Esophagus squamous epithelium (tissue), 5 donors: ENCODE data around the gene THRAP3. TPM values are rescaled to one million over a fixed set of nuclear protein-coding genes. Genes with fewer than 3 reads are reported as not detected.
"Not testable (repeated sequence)": the region's sequence is repeated elsewhere in the genome, so short reads cannot be mapped to it uniquely, and the experiment has no call there.

Experiments
- DNase-seq: peaks from one replicate; lab custom pipeline; 2025; lab: John Stamatoyannopoulos, UW
- H3K27ac ChIP-seq, 4 donors: fragments of 200-600 bp; sonication (generic); one replicate each; pipeline ENCODE4 v1.5.1; 2016 to 2019; ENCODE audit warnings: mild to moderate bottlenecking in 1 of 4
- H3K27me3 ChIP-seq, 4 donors: fragments of 200-600 bp; sonication (generic); 1 replicate in 3 of 4; 2 replicates in 1 of 4; pipeline versions ENCODE4 v1.5.1 to v1.6.0; 2017 to 2021; ENCODE audit warnings: antibody characterized with exemption in 1 of 4
- H3K36me3 ChIP-seq, 3 donors: fragments of 200-600 bp; sonication (generic); one replicate each; pipeline ENCODE4 v1.5.1; 2016 to 2019
- H3K4me1 ChIP-seq, 3 donors: fragments of 200-600 bp; sonication (generic); one replicate each; pipeline ENCODE4 v1.5.1; 2017 to 2019
- H3K4me3 ChIP-seq, 4 donors: fragments of 200-600 bp; sonication (generic); 1 replicate in 3 of 4; 2 replicates in 1 of 4; pipeline ENCODE4 v1.5.1; 2016 to 2019; ENCODE audit warnings: mild to moderate bottlenecking in 2 of 4, moderate library complexity in 1 of 4
- H3K9me3 ChIP-seq, 3 donors: fragments of 200-600 bp; sonication (generic); one replicate each; pipeline ENCODE4 v1.5.1; 2016 to 2019
- POLR2A ChIP-seq, 4 donors: fragments of 450-650 bp; IDR thresholded peaks; one replicate each; pipeline ENCODE4 v1.6.1; 2017; ENCODE audit warnings: antibody characterized with exemption in 4 of 4, mild to moderate bottlenecking in 4 of 4, moderate library complexity in 3 of 4
- WGBS, 2 donors: methylation state at CpG; one replicate each; pipeline ENCODE4 v1.1.5; 2018; 5-methylcytosine and 5-hydroxymethylcytosine counted together
- intact Hi-C: fragments of 100-400 bp; cut with DNase I; formaldehyde crosslinking; loops from one replicate; pipeline ENCODE4 v1.15.0; 2022
- total RNA-seq, 4 donors: library from RNA; depleted of rRNA; stranded (reverse); fragments of >200 nt; gene quantifications; one replicate each; pipeline ENCODE4 v1.1.0, GENCODE V29; 2016
- TF ChIP-seq, protein P1 (sequence below), 6 experiments: fragments of 450-650 bp in 4 of 6; fragments of 200-600 bp in 2 of 6; sonication (generic) in 2 of 6; IDR thresholded peaks; one replicate each; pipeline ENCODE4 v1.5.1; 2016 to 2019; ENCODE audit warnings: antibody characterized with exemption in 6 of 6, mild to moderate bottlenecking in 4 of 6, moderate library complexity in 4 of 6
- donor health status: DM: yes; HTN: yes; CAD: no.

THRAP3 gene
- total RNA-seq, 4 donors from 2014 or later = 56.5 to 83.5 (median 73.6) TPM

DNA sequence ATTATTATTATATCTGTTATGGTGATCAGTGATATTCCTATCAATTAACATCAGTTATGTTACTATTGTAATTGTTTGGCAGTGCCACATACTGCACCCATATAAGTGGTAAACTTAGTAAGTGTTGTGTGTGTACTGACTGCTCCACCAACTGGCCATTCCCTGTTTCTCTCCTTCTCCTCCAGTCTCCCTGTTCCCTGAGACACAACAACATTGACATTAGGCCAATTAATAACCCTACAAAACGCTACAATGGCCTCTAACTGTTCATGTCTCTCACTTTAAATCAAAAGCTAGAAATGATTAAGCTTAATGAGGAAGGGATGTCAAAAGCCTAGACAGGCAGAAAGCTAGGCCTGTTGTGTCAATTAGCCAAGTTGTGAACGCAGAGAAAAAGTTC lies 6.6 kb upstream of the THRAP3 start:
- intact Hi-C loops = no loop called here
- H3K27me3 ChIP-seq = no peaks in the 10 kb centered on the region
- no peak overlapping the region for H3K27ac ChIP-seq
- no peaks in the 10 kb centered on the region for H3K36me3 ChIP-seq
- TF ChIP-seq POLR2A (IDR thresholded peaks at IDR 0.05) = no peak
- TF ChIP-seq, protein P1, sequence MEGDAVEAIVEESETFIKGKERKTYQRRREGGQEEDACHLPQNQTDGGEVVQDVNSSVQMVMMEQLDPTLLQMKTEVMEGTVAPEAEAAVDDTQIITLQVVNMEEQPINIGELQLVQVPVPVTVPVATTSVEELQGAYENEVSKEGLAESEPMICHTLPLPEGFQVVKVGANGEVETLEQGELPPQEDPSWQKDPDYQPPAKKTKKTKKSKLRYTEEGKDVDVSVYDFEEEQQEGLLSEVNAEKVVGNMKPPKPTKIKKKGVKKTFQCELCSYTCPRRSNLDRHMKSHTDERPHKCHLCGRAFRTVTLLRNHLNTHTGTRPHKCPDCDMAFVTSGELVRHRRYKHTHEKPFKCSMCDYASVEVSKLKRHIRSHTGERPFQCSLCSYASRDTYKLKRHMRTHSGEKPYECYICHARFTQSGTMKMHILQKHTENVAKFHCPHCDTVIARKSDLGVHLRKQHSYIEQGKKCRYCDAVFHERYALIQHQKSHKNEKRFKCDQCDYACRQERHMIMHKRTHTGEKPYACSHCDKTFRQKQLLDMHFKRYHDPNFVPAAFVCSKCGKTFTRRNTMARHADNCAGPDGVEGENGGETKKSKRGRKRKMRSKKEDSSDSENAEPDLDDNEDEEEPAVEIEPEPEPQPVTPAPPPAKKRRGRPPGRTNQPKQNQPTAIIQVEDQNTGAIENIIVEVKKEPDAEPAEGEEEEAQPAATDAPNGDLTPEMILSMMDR (IDR thresholded peaks at IDR 0.05) = peak in 1 of 6 experiments; percentile 32
- peaks cover 0 to 7% (median under 1%) of the 10 kb centered on the region in 3 donors for H3K4me1 ChIP-seq
- WGBS, 2 donors = 54 to 57% methylated on average over 2 of the region's 2 CpGs
- H3K9me3 ChIP-seq = no peaks in the 10 kb centered on the region
- DNase-seq = no peak
- H3K4me3 ChIP-seq = no peak overlapping the region

DNA sequence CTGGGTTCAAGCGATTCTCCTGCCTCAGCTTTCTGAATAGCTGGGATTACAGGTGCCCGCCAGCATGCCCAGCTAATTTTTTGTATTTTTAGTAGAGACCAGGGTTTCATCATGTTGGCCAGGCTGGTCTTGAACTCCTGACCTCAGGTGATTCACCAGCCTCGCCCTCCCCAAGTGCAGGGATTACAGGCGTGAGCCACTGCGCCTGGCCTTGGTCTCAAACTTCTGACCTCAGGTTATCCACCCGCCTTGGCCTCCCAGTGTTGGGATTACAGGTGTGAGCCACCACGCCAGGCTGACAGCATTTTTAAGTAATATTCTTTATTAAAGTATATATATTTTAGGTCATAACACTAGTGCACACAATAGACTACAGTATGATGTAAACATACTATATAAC lies 2.3 kb upstream of the THRAP3 start:
- Histone ChIP-seq H3K27ac (peak overlapping the region in 1 of 4 donors; percentile 98), H3K4me1 (peaks cover 6 to 31% (median 24%) of the 10 kb centered on the region in 3 donors)
- H3K36me3 ChIP-seq, intact Hi-C loops, H3K27me3 ChIP-seq, H3K9me3 ChIP-seq, H3K4me3 ChIP-seq, DNase-seq: not testable (repeated sequence)
- WGBS, 2 donors = 68 to 83% methylated on average over 7 of the region's 7 CpGs

DNA sequence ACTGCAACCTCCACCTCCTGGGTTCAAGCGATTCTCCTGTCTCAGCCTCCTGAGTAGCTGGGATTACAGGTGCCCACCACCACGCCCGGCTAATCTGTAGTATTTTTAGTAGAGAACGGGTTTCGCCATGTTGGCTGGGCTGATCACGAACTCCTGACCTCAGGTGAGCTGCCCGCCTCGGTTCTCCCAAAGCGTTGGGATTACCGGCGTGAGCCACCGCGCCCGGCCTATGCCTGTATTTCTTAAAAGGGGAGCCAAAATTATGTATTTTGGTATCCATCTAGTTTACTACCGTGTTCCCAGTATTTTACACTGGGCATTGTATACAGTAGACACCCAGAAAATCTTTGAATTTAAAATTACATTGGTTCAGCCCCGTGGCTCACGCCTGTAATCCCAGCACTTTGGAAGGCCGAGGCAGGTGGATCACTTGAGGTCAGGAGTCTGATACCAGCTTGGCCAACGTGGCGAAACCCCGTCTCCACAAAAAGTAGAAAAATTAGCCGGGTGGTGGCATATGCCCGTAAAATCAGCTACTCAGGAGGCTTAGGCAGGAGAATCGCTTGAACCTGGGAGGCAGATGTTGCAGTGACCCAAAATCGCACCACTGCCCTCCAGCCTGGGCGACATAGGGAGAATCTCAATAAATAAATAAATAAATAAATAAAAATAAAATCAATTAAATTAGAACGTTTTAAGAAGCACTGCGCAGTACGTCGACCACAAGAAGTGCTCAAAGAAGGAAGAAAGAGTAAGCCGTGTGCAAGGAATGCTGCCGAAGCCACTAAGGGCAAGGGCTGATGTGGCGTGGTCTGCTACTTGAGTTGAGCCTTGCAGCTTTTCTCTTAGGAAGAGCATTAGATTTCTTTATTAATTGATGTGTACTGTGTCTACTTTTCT lies 1.5 kb upstream of the THRAP3 start:
- Histone ChIP-seq H3K4me3 (peak overlapping the region; percentile 31 to 97 (median 68)), H3K9me3 (no peaks in the 10 kb centered on the region), H3K36me3 (peaks cover 0 to 18% (median 0%) of the 10 kb centered on the region in 3 donors), H3K4me1 (peaks cover 6 to 39% (median 25%) of the 10 kb centered on the region in 3 donors), H3K27ac (peak overlapping the region; percentile 85 to 99 (median 97)), H3K27me3 (no peaks in the 10 kb centered on the region)
- intact Hi-C loops = no loop called here
- WGBS, 2 donors = 78 to 86% methylated on average over 24 to 31 of the region's 33 CpGs
- DNase-seq = no peak
- TF ChIP-seq POLR2A (IDR thresholded peaks at IDR 0.05) = no peak
- TF ChIP-seq, protein P1 (IDR thresholded peaks at IDR 0.05) = no peak

DNA sequence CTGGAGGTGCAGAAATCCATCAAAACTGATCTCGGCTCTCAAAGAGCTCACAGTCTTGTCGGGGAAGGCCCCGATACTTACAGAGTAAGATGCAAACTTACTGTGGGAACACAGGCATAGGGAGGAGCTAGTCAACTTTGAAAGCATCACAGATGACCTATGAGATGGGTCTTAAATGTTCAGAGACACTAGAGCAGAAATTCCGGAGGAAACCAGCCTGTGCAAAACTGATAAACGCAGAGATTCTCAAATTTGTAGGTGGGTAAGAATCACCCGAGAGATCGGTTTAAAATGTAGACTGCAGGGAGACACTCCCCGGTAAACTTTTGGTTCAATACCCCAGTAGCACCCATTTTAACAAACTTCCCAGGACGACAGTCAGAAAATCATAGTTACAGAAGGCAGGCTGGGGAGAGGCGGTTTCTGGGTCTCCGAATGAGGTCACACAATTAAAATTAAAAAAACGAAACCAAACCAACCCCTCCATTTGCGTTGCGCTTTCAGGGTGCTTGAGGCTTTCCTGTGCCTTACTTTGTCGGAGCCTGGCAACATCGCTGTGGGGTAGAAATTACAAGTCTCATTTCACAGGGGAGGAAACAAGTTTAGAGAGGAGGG lies 755 bp upstream of the THRAP3 start:
- Histone ChIP-seq H3K27me3 (no peaks in the 10 kb centered on the region), H3K4me3 (peak overlapping the region; percentile 31 to 97 (median 68)), H3K36me3 (peaks cover 0 to 25% (median 4%) of the 10 kb centered on the region in 3 donors), H3K9me3 (no peaks in the 10 kb centered on the region), H3K4me1 (peaks cover 6 to 47% (median 25%) of the 10 kb centered on the region in 3 donors), H3K27ac (peak overlapping the region; percentile 85 to 99 (median 97))
- DNase-seq = no peak
- WGBS, 2 donors = 1 to 2% methylated on average over 16 of the region's 16 CpGs
- intact Hi-C loops = no loop called here
- TF ChIP-seq, protein P1 (IDR thresholded peaks at IDR 0.05) = no peak
- TF ChIP-seq POLR2A (IDR thresholded peaks at IDR 0.05) = peak in 2 of 4 donors; percentile 2 to 18

DNA sequence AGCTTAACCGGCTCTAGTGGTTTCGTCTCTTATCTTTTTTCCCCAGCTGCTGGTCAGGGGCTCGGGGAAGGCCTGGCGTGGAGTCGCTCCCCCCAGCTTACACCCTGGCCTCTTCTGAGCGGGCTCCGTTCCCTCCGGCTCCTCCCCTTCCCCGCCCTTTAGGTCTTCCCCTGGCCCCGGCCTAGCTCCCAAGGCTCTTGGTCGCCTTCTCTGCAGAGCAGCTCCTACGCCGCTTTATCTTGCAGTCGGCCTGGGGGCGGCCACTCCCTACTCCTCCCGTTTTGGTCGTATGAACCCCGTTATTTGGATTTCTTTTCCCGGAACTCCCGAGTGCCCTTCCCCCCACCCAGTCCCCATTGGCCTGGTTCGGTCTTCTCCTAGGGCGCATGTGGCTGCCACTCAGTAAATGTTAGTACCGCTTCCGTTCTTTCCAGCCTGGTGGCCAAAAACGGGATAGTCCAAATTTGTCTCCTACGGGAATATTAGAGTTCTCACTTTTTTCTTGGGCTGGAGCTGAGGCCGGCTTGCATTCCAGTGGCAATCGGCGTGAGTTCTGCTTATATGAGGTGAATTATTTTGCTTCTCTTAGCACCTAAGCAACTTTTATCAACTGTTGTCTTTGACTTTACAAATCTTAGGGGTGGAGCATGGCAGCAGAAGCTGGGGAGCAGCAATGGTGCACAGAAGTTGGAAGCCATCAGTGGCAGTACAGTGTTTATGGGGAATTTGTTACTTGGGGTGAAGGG lies 467 bp downstream of the THRAP3 start:
- peaks cover 0 to 38% (median 4%) of the 10 kb centered on the region in 3 donors for H3K36me3 ChIP-seq
- no peaks in the 10 kb centered on the region for H3K27me3 ChIP-seq
- H3K4me1 ChIP-seq = peaks cover 6 to 52% (median 25%) of the 10 kb centered on the region in 3 donors
- TF ChIP-seq POLR2A (IDR thresholded peaks at IDR 0.05) = no peak
- TF ChIP-seq, protein P1 (IDR thresholded peaks at IDR 0.05) = peak in 5 of 6 experiments; percentile 30 to 69 (median 42)
- intact Hi-C loops = no loop called here
- H3K27ac ChIP-seq = peak overlapping the region; percentile 96 to 99 (median 98)
- H3K4me3 ChIP-seq = peak overlapping the region; percentile 67 to 97 (median 78)
- no peak for DNase-seq
- H3K9me3 ChIP-seq = no peaks in the 10 kb centered on the region
- 0 to 1% methylated on average over 28 of the region's 29 CpGs for WGBS, 2 donors
